ENCODE results near the gene LIMS1.
"Not testable (repeated sequence)": the region's sequence is repeated elsewhere in the genome, so short reads cannot be mapped to it uniquely, and the experiment has no call there.

LIMS1 gene

GRCh38 chr2:108670282-108670681, 136.0 kb downstream of the LIMS1 start:
- DNase-seq: not testable (repeated sequence)

- DNase-seq: not testable (repeated sequence)
Measured at GRCh38 chr2:108672200-108672805, 138.0 kb downstream of the LIMS1 start.

- not testable (repeated sequence) for DNase-seq
Measured at GRCh38 chr2:108676522-108676921, 142.3 kb downstream of the LIMS1 start.

GRCh38 chr2:108677239-108677744, 143.0 kb downstream of the LIMS1 start:
- DNase-seq: not testable (repeated sequence)

GRCh38 chr2:108678198-108678651, 144.0 kb downstream of the LIMS1 start:
- not testable (repeated sequence) for DNase-seq

- DNase-seq: not testable (repeated sequence)
Measured at GRCh38 chr2:108680805-108681204, 146.5 kb downstream of the LIMS1 start.

- not testable (repeated sequence) for DNase-seq
Measured at GRCh38 chr2:108688818-108689756, 154.8 kb downstream of the LIMS1 start.

- DNase-seq: not testable (repeated sequence)
Measured at GRCh38 chr2:108690001-108690400, 155.7 kb downstream of the LIMS1 start.

GRCh38 chr2:108691447-108691846, 157.2 kb downstream of the LIMS1 start:
- DNase-seq: no peak

GRCh38 chr2:108701208-108701607, 166.9 kb downstream of the LIMS1 start:
- DNase-seq: no peak

- DNase-seq: no peak
Measured at GRCh38 chr2:108701806-108702205, 167.5 kb downstream of the LIMS1 start.

- DNase-seq: no peak
Measured at GRCh38 chr2:108704871-108705270, 170.6 kb downstream of the LIMS1 start.

- no peak for DNase-seq
Measured at GRCh38 chr2:108707300-108707699, 173.0 kb downstream of the LIMS1 start.

GRCh38 chr2:108716971-108717370, 182.7 kb downstream of the LIMS1 start:
- not testable (repeated sequence) for DNase-seq

GRCh38 chr2:108719149-108720044, 185.1 kb downstream of the LIMS1 start, which contains the start of gene RANBP2:
TSS of gene RANBP2 (plus strand) at chr2:108719482. CDS start at chr2:108719607, 125 bp downstream.
- DNase-seq: peak; percentile 98

GRCh38 chr2:108726048-108726447, 191.8 kb downstream of the LIMS1 start:
- not testable (repeated sequence) for DNase-seq

GRCh38 chr2:108734656-108735055, 200.4 kb downstream of the LIMS1 start:
- not testable (repeated sequence) for DNase-seq

Data from eye (tissue), 1 donor.